Thyroid gland (tissue), 4 donors: ENCODE measurements around the gene PPP2R2C. TPM values are rescaled to one million over a fixed set of nuclear protein-coding genes. Genes with fewer than 3 reads are reported as not detected.

Source experiments
- DNase-seq, 2 donors: peaks; one replicate each; pipeline ENCODE4 v3.0.0-alpha.2; 2019
- H3K27ac ChIP-seq, 3 donors: fragments of 200-600 bp; sonication (generic); 1 replicate in 2 of 3; 2 replicates in 1 of 3; pipeline ENCODE4 v1.5.1; 2016 to 2019; ENCODE audit warnings: mild to moderate bottlenecking in 1 of 3, moderate library complexity in 1 of 3
- H3K27me3 ChIP-seq: fragments of 200-600 bp; sonication (generic); one replicate; pipeline ENCODE4 v1.5.1; 2019
- H3K36me3 ChIP-seq, 2 donors: fragments of 200-600 bp; sonication (generic); one replicate each; pipeline ENCODE4 v1.5.1; 2016 to 2019
- H3K4me1 ChIP-seq, 2 donors: fragments of 200-600 bp; sonication (generic); one replicate each; pipeline ENCODE4 v1.5.1; 2017 to 2019
- H3K4me3 ChIP-seq, 3 donors: fragments of 200-600 bp; sonication (generic); replicated peaks in 1 of 3; 1 replicate in 2 of 3; 2 replicates in 1 of 3; pipeline ENCODE4 v1.5.1; 2016; ENCODE audit warnings: mild to moderate bottlenecking in 1 of 3
- H3K9me3 ChIP-seq: fragments of 200-600 bp; sonication (generic); one replicate; pipeline ENCODE4 v1.5.1; 2017
- CTCF ChIP-seq, 6 experiments: fragments of 200-600 bp in 3 of 6; fragments of 450-650 bp in 3 of 6; sonication (generic) in 3 of 6; IDR thresholded peaks; one replicate each; pipeline ENCODE4 v1.5.1; 2016 to 2019; ENCODE audit warnings: antibody characterized with exemption in 6 of 6, mild to moderate bottlenecking in 2 of 6, inconsistent platforms in 1 of 6, moderate library complexity in 1 of 6
- POLR2A ChIP-seq, 2 donors: fragments of 450-650 bp; IDR thresholded peaks; one replicate each; pipeline ENCODE4 v1.6.1; 2017; ENCODE audit warnings: antibody characterized with exemption in 2 of 2, mild to moderate bottlenecking in 2 of 2, moderate library complexity in 1 of 2
- WGBS, 2 donors: methylation state at CpG; one replicate each; pipeline ENCODE4 v1.1.5; 2017; 5-methylcytosine and 5-hydroxymethylcytosine counted together
- intact Hi-C: fragments of 100-400 bp; cut with DNase I; formaldehyde crosslinking; loops from one replicate; pipeline ENCODE4 v1.15.1; 2023
- total RNA-seq, 4 donors: library from RNA; depleted of rRNA; stranded (reverse); fragments of >200 nt; gene quantifications; one replicate each; pipeline ENCODE4 v1.2.3, GENCODE V29; 2016

Gene PPP2R2C
- total RNA-seq, 4 donors from 2014 or later: 0.15 to 1.5 (median 0.33) TPM; not detected in 1

- intact Hi-C loops: no loop called here
- no peak for DNase-seq
Measured at GRCh38 chr4:6377626-6378492, 94.6 kb downstream of the PPP2R2C start.

GRCh38 chr4:6375620-6376295 lies 96.7 kb downstream of the PPP2R2C start:
- DNase-seq: no peak
- no peak for TF ChIP-seq POLR2A (IDR thresholded peaks at IDR 0.05)
- no peak for TF ChIP-seq CTCF (IDR thresholded peaks at IDR 0.05)
- Histone ChIP-seq H3K4me1 (no peaks in the 10 kb centered on the region), H3K4me3 (no peak overlapping the region), H3K9me3 (no peaks in the 10 kb centered on the region), H3K27ac (no peak overlapping the region), H3K27me3 (no peaks in the 10 kb centered on the region), H3K36me3 (no peaks in the 10 kb centered on the region)
- 82% methylated on average over 19 of the region's 19 CpGs for WGBS, 2 donors
- intact Hi-C loops: no loop called here

More at GRCh38 chr4:6377626-6378492, 94.6 kb downstream of the PPP2R2C start:
- Histone ChIP-seq H3K36me3 (no peaks in the 10 kb centered on the region), H3K4me3 (no peak overlapping the region), H3K4me1 (no peaks in the 10 kb centered on the region), H3K27ac (no peak overlapping the region), H3K27me3 (no peaks in the 10 kb centered on the region), H3K9me3 (no peaks in the 10 kb centered on the region)
- 41 to 53% methylated on average over 17 to 25 of the region's 25 CpGs for WGBS, 2 donors
- TF ChIP-seq POLR2A (IDR thresholded peaks at IDR 0.05) (no peak), CTCF (IDR thresholded peaks at IDR 0.05) (no peak)

- H3K27me3 ChIP-seq: no peaks in the 10 kb centered on the region
- TF ChIP-seq CTCF (IDR thresholded peaks at IDR 0.05) (no peak), POLR2A (IDR thresholded peaks at IDR 0.05) (no peak)
- intact Hi-C loops: no loop called here
Measured at GRCh38 chr4:6374575-6374974, 97.8 kb downstream of the PPP2R2C start.

GRCh38 chr4:6373541-6374410 lies 98.6 kb downstream of the PPP2R2C start:
- no peaks in the 10 kb centered on the region for H3K27me3 ChIP-seq
- no peaks in the 10 kb centered on the region for H3K9me3 ChIP-seq
- 82 to 84% methylated on average over 11 to 12 of the region's 12 CpGs for WGBS, 2 donors
- intact Hi-C loops: no loop called here
- no peak overlapping the region for H3K4me3 ChIP-seq
- DNase-seq: no peak
- H3K27ac ChIP-seq: no peak overlapping the region
- H3K36me3 ChIP-seq: no peaks in the 10 kb centered on the region
- TF ChIP-seq POLR2A (IDR thresholded peaks at IDR 0.05): no peak
- TF ChIP-seq CTCF (IDR thresholded peaks at IDR 0.05): no peak
- H3K4me1 ChIP-seq: no peaks in the 10 kb centered on the region

More at GRCh38 chr4:6374575-6374974, 97.8 kb downstream of the PPP2R2C start:
- Histone ChIP-seq H3K4me1 (no peaks in the 10 kb centered on the region), H3K9me3 (no peaks in the 10 kb centered on the region), H3K36me3 (no peaks in the 10 kb centered on the region), H3K27ac (no peak overlapping the region), H3K4me3 (no peak overlapping the region)
- no peak for DNase-seq
- 88 to 91% methylated on average over 10 of the region's 10 CpGs for WGBS, 2 donors
